Stimulated activated CD8-positive, alpha-beta memory T cell treated with anti-CD3 and anti-CD28 coated beads, Interleukin-15, amount 100 ng/mL, for 4 hours (primary cell): ENCODE measurements around the gene ZBED1.
"Not testable (repeated sequence)": the region's sequence is repeated elsewhere in the genome, so short reads cannot be mapped to it uniquely, and the experiment has no call there.

ENCODE experiments used
- DNase-seq, 2 donors: peaks; one replicate each; pipeline ENCODE4 v3.0.0-alpha.2; 2020; ENCODE audit warnings: low read depth in 2 of 2

ZBED1 gene

DNA sequence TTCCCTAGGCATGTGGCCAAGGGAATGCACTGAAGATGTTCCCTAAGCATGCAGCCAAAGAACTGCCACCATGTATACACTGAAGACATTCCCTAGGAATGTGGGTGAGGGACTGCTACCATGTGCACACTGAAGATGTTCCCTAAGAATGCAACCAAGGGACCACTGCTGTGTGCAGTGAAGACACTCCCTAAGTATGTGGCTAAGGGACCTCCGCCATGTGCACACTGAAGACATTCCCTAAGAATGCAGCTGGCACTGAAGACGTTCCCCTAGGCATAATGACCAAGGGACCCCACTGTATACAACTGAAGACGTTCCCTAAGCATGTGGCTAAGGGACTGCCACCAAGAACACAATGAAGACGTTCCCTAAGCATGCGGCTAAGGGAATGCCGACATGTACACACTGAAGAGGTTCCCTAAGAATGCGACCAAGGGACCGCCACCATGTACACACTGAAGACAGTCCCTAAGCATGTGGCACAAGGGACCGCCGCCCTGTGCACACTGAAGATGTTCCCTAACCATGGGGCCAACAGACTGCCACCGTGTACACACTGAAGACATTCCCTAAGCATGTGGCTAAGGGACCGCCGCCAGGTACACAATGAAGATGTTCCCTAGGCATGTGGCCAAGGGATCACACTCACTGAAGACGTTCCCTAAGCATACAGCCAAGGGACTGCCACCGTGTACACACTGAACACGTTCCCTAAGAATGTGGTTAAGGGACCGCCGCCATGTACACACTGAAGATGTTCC, 25.6 kb downstream of the ZBED1 start:
- no peak for DNase-seq

DNA sequence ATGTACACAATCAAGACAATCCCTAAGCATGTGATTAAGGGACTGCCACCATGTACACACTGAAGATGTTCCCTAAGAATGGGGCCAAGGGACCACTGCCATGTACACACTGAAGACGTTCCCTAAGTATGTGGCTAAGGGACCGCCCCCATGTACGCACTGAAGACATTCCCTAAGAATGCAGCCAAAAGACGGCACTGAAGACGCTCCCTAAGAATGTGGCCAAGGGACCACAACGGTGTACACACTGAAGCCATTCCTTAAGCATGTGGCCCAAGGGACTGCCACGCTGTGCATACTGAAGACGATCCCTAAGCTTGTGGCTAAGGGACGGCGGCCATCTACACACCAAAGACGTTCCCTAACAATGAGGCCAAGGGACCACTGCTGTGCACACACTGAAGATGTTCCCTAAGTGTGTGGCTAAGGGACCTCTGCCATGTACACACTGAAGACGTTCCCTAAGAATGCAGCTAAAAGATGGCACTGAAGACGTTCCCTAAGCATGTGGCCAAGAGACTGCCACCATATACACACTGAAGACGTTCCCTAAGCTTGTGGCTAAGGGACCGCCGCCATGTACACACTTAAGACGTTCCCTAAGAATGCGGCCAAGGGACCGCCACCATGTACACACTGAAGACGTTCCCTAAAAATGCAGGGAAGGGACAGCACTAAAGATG, 26.4 kb downstream of the ZBED1 start:
- no peak for DNase-seq

DNA sequence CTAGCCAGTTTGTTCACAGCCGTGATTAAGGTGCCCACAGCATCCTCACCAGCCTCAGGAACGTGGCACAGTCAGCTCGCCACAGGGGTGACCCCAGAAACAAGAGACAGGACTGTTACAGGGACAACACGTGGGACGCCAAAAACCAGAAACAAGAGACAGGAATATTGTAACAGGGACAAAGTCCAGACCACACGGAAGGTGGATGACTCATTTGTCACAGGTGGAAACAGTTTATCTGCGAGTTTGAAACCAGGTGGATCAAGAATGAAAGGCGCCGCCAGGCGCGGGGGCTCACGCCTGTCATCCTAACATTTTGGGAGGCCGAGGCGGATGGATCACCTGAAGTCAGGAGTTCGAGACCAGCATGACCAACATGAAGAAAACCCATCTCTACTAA, 27.7 kb downstream of the ZBED1 start:
- DNase-seq = not testable (repeated sequence)

DNA sequence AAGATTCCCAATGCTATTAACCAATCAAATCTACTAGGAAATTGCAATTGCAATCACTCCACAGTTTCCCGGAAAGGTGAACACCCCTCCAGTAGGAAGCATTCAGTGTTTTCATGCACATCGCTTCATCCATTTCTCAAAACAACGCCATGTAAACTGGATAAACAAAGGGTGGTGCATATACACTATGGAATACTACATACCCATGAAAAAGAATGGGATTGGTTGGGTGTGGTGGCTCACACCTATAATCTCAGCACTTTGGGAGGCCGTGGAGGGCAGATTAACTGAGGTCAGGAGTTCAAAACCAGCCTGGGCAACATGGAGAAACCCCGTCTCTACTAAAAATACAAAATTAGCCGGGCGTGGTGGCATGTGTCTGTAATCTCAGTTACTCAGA, 29.1 kb downstream of the ZBED1 start:
- no peak for DNase-seq

DNA sequence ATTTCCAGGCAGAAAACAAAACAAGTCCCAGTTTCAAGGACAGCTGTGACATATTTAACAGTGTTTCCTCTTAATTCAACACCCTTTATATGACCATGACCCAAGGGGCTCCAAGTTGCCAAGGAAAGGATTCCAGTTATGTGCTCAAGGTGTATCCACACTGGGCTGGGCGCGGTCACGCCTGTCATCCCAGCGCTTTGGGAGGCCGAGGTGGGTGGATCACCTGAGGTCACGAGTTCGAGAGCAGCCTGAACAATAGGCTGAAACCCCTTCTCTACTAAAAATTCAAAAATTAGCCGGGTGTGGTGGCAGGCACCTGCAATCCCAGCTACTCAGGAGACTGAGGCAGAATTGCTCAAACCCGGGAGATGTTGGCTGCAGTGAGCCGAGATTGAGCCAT, 29.6 kb downstream of the ZBED1 start:
- not testable (repeated sequence) for DNase-seq

DNA sequence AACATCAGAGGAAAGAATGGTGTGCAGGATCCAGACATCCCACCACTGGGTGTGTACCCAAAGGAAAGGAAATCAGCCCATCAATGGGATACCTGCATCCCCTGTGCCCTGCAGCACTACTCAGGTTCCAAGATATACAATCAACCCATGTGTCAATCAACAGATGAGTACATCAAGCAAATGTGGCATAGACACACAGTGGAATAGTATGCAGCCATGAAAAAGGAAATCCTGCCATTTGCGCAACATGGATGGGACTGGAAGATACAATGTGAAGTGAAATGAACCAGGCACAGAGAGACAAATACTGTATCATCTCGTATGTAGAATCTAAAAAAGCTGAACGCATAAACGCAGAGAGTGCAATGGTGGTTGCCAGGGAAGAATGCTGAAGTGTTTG, 30.9 kb downstream of the ZBED1 start:
- DNase-seq = not testable (repeated sequence)

DNA sequence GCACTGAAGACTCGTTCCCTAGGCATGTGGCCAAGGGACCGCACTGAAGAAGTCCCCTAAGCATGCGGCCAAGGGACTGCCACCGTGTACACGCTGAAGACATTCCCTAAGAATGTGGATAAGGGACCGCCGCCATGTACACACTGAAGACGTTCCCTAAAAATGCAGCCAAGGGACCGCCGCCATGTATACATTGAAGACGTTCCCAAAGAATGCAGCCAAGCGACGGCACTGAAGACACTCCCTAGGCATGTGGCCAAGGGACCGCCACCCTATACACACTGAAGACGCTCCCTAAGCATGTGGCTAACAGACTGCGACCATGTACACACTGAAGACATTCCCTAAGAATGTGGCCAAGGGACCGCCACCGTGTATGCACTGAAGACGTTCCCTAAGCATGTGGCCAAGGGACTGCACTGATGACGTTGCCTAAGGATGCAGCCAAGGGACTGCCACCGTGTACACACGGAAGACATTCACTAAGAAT, 31.5 kb downstream of the ZBED1 start:
- DNase-seq = no peak

DNA sequence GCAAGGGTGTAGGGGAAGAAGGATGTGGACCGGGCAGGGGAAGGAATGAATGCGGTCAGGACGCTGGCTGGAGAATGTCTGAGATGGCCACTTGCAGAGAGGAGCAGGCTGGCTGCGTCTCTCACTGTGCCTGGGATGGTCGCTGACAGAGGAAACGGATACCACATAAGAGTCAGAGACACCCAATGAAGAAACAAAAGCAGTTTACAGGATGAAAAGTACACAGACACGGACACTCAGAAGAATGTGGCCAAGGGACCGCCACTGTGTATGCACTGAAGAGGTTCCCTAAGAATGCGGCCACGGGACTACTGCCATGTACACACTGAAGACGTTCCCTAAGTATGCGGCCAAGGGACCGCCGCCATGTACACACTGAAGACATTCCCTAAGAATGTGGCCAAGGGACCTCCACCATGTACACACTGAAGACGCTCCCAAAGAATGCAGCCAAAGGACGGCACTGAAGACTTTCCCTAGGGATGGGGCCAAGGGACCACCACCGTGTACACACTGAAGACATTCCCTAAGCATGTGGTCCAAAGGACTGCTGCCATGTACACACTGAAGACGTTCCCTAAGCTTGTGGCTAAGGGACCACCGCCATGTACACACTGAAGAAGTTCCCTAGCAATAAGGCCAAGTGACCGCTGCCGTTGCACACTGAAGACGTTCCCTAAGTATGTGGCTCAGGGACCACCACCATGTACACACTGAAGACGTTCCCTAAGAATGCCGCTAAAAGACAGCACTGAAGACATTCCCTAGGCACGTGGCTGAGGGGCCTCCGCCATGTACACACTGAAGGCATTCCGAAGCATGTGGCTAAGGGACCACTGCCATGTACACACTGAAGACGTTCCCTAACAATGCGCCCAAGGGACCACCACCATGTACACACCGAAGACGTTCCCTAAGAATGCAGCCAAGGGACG, 32.2 kb downstream of the ZBED1 start:
- DNase-seq = no peak

DNA sequence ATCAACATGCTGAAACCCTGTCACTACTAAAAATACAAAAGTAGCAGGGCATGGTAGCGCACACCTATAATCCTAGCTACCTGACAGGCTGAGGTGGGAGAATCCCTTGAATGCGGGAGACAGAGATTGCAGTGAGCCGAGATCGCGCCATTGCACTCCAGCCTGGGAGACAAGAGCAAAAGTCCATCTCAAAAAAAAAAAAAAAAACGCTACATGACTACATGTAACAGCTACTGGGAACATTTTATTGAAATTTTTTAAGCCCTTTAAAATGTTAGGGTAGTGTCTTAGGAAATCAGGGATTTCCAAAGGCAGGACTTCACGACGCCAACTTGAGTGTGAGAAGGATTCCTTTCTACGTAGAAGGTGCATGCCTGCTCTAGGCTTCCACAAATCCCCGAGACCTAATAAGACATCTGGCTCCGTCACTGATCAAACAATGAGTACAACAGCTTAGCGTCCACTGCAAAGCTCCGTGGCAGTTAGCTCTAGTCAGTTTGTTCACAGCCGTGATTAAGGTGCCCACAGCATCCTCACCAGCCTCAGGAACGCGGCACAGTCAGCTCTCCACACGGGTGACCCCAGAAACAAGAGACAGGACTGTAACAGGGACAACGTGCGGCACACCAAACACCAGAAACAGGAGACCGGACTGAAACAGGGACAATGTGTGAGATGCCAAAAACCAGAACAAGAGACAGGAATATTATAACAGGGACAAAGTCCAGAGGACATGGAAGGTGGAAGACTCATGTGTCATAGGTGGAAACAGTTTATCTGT, 33.7 kb downstream of the ZBED1 start:
- DNase-seq = no peak

DNA sequence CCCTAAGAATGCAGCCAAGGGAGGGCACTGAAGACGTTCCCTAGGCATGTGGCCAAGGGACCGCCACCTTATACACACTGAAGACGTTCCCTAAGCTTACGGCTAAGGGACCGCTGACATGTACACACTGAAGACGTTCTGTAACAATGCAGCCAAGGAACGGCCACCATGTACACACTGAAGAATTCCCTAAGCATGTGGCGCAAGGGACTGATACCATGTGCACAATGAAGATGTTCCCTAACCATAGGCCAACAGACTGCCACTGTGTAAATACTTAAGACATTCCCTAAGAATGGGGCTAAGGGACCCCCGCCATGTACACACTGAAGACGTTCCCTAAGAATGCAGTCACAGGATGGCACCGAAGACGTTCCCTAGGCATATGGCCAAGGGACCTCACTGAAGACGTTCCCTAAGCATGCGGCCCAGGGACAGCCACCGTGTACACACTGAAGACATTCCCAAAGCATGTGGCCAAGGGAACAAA, 36.1 kb downstream of the ZBED1 start:
- no peak for DNase-seq

DNA sequence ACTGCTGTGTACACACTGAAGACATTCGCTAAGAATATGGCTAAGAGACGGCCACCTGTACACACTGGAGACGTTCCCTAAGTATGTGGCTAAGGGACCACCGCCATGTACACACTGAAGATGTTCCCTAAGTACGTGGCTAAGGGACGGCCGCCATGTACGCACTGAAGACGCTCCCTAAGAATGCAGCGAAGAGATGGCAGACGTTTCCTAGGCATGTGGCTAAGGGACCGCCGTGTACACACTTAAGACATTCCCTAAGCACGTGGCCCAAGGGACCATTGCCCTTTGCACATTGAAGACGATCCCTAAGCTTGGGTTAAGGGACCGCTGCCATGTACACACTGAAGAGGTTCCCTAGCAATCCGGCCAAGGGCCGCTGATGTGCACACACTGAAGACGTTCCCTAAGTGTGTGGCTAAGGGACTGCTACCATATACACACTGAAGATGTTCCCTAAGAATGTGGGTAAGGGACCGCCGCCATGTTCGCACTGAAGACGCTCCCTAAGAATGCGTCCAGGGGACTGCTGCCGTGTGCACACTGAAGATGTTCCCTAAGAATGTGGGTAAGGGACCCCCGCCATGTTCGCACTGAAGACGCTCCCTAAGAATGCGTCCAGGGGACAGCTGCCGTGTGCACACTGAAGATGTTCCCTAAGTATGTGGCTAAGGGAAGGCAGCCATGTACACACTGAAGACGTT, 36.7 kb downstream of the ZBED1 start:
- no peak for DNase-seq

DNA sequence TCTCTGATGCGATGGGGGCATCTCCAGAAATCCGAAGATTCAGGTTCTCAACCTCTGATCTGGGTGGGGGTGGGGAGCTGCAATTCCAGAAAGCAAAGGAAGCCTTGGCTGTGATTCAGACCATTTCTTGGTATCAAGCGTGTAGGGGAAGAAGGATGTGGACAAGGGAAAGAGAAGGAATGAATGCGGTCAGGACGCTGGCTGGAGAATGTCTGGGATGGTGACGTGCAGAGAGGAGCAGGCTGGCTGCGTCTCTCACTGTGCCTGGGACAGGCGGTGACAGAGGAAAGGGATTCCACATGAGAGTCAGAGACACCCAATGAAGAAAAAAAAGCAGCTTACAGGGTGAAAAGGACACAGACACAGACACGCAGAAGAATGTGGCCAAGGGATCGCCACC, 37.3 kb downstream of the ZBED1 start:
- not testable (repeated sequence) for DNase-seq

DNA sequence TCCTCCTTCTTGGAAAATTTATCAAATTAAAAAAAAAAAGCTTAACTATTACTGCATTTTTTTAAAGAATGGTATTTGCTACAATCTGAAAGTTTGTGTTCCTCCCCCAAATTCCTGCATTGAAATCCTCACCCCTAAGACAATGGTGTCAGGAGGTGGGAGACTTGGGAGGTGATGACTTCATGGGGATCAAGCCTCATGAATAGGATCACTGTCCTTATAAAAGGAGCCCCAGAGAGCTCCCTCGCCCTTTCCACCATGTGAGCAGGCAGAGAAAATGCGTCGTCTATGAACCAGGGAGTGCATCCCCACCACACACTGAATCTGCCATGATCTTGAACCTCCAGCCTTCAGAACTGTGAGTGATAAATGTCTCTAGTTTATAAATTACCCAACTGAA, 38.0 kb downstream of the ZBED1 start:
- DNase-seq = no peak

DNA sequence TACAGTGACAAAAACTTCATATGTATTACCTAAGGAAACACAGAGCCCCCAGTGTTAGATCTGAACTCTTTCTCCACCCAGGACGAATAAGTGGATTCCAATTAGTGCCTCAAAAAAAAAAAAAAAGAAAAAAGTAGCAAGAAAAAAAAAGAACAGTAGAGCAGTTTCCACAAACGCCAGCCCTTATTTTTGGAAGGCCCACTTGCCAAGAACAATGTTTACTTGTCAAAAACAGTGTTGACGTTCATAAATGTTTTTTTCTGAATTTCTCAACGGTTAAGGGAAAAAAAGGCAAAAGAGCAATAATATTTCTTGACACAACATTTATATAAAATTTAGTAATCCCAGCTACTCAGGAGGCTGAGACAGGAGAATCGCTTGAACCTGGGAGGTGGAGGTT, 38.7 kb downstream of the ZBED1 start:
- no peak for DNase-seq

DNA sequence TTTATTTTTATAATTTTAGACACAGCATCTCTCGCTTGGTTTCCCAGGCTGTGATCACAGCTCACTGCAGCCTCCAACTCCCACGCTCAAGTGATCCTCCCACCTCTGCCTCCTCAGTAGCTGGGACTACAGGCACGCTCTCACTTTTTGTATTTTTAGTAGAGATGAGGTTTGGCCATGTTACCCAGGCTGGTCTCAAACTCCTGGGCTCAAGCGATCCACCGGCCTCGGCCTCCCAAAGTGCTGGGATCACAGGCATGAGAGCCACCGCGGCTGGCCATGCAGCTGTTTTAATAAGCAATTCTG, 39.1 kb downstream of the ZBED1 start:
- DNase-seq = no peak

DNA sequence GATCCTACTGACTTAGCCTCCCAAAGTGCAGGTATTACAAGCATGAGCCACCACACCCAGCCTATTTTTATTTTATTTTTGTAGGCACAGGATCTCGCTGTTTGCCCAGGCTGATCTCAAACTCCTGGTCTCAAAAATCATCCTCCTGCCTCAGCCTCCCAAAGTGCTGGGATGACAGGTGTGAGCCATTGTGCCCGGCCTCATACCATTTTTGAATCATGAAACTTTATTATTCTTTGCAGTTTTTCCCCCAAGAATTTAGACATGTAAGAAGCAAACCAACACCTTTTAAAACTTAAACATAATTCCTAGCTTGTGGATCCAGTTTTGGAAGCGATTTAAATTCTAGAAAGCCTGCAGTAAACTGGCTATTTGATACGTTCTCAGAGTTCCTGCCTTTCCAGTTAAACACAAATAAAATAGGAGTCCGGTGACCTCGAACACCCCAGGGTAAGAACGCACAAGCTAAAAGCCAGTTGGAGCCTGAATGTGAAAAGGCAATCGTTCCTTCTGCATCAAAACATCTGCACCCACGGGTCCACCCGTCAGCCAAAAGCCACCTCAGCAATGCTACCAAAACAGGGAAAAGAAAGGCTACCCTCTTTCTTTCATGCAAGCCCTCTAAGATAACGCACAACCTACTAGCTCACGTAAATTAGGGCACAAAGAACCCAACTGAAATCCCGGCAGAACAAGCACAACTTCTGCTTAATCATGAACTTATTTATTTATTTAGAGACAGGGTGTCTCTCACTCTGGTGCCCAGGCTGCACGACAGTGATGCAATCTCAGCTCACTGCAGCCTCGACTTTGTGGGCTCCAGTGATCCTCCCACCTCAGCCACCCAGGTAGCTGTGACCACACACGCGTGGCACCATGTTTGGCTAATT, 39.7 kb downstream of the ZBED1 start:
- not testable (repeated sequence) for DNase-seq

DNA sequence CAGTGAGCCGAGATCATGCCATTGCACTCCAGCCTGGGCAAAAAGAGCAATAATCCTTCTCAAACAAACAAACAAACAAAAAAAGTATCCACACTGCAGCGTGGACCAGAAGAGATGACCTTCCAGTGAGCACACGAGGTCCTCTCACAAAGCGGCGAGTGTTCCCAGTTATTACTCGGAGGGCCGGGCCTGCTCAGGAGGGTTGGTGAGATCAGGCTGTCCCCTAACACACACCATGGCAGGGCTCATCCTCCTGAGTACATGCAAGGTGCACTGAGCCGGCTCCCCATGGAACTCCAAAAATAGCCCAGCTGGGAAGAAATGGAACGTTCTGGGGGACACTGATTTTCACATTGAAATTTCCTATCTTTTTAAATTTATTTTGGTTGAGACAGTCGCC, 40.7 kb downstream of the ZBED1 start:
- DNase-seq = not testable (repeated sequence)

DNA sequence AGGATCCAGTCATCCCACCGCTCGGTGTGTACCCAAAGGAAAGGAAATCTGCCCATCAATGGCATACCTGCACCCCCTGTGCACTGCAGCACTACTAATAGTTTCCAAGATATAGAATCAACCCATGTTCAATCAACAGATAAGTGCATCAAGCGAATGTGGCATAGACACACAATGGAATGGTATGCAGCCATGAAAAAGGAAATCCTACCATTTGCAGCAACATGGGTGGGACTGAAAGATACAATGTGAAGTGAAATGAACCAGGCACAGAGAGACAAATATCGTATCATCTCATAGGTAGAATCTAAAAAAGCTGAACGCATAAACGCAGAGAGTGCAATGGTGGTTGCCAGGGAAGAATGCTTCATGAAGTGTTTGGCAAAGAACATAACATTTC, 42.5 kb downstream of the ZBED1 start:
- DNase-seq = no peak

DNA sequence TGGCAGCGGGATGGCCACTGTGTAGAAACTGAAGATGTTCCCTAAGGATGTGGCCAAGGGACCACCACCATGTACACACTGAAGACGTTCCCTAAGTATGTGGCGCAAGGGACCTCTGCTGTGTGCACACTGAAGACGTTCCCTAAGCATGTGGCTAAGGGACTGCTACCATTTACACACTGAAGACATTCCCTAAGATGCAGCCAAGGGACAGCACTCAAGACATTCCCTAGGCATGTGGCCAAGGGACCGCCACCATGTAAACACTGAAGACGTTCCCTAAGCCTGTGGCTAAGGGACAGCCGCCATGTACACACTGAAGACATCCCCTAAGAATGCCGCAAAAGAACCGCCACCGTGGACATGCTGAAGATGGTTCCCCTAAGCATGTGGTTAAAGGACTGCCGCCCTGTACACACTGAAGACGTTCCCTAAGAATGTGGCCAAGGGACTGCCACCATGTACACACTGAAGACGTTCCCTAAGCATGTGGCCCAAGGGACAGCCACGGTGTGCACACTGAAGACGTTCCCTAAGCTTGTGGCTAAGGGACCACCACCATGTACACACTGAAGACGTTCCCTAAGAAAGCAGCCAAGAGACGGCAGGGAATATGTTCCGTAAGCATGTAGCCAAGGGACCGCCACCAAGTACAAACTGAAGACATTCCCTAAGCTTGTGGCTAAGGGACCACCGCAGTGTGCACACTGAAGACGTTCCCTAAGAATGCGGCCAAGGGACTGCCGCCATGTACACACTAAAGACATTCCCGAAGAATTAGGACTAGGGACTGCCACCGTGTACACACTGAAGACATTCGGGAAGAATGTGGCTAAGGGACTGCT, 43.3 kb downstream of the ZBED1 start:
- no peak for DNase-seq
